Transverse colon (tissue), 4 donors: ENCODE data around the gene LCA5L.

Experiments used
- EP300 ChIP-seq: sonication (generic); formaldehyde crosslinking; IDR thresholded peaks from one replicate; pipeline ENCODE4 v1.6.1; 2017; ENCODE audit warnings: antibody characterized with exemption, low read depth
- POLR2A ChIP-seq: fragments of 450-650 bp; IDR thresholded peaks from one replicate; pipeline ENCODE4 v1.6.1; 2016; ENCODE audit warnings: antibody characterized with exemption, mild to moderate bottlenecking, moderate library complexity
- POLR2AphosphoS5 ChIP-seq, 3 donors: sonication (generic); formaldehyde crosslinking; IDR thresholded peaks; one replicate each; pipeline ENCODE4 v1.6.1; 2016; ENCODE audit warnings: antibody characterized with exemption in 3 of 3
- TF ChIP-seq, protein P1 (sequence below), 5 experiments: fragments of 200-600 bp in 3 of 5; fragments of 450-650 bp in 2 of 5; sonication (generic) in 3 of 5; IDR thresholded peaks; 1 replicate in 2 of 5; 2 replicates in 3 of 5; pipeline ENCODE4 v1.5.1; 2016 to 2017; ENCODE audit warnings: antibody characterized with exemption in 5 of 5, inconsistent platforms in 3 of 5, mild to moderate bottlenecking in 2 of 5, moderate library complexity in 1 of 5

DNA sequence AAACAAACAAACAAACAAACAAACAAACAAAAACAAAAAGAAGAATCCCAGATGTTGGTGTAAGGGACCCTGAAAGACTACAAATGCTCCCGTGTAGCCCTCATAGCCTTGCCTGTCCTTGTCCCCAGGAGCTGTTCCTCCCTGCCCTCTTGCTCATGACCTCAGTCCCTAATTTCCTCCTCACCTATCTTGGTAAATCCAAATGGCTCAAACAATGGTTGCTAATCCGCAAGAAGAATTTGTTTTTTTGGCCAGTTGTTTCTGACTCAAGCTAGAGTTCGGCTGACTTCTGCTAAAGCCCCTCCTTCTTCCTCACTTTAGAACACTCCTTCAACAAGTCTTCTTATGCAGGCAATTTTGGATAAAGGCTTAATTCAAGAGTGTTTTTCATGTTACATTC is 15.6 kb downstream of the LCA5L start:
- TF ChIP-seq POLR2AphosphoS5 (IDR thresholded peaks at IDR 0.05): no peak
- TF ChIP-seq, protein P1, sequence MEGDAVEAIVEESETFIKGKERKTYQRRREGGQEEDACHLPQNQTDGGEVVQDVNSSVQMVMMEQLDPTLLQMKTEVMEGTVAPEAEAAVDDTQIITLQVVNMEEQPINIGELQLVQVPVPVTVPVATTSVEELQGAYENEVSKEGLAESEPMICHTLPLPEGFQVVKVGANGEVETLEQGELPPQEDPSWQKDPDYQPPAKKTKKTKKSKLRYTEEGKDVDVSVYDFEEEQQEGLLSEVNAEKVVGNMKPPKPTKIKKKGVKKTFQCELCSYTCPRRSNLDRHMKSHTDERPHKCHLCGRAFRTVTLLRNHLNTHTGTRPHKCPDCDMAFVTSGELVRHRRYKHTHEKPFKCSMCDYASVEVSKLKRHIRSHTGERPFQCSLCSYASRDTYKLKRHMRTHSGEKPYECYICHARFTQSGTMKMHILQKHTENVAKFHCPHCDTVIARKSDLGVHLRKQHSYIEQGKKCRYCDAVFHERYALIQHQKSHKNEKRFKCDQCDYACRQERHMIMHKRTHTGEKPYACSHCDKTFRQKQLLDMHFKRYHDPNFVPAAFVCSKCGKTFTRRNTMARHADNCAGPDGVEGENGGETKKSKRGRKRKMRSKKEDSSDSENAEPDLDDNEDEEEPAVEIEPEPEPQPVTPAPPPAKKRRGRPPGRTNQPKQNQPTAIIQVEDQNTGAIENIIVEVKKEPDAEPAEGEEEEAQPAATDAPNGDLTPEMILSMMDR (IDR thresholded peaks at IDR 0.05): no peak
- no peak for TF ChIP-seq POLR2A
- no peak for TF ChIP-seq EP300
